ENCODE data around the gene TPCN2.

Gene TPCN2

DNA sequence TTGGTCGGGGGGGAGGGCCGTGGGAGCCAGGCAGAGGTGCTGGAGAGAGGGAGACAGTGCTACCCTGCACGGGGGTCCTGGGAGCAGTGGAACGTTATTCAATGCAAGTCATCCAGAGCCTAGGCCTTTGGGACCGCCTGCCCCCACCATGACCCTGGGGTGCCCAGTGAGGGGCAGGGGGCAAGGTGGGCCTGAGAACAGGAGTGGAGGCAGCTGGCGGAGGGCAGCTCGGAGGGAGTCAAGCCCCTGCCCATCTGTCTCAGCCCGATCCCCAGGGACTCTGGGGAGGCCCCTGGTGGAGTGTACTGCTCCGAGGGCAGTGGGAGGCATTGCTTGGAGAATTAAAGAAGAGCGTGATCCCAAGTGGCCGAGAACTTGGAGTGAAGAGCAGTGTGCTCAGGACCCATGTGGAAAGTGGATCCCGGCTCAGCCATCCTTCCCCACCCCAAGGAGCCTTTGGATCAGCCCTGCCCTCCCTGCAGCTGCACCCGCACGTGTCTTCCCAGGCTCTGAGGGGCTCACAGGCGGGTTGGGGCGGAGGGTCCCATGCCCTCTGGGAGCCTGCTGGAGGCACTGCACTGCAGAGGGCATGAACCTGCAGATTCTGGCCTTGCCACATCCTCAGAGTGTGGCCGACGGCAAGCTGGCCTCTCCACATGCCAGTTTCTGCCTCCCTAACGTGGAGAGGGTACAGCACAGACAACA, 73.0 kb downstream of the TPCN2 start:
- no peak overlapping the region for H3K9ac ChIP-seq (ENCODE audit: low read depth in 1 of 2, low read length in 2 of 2)
- no peaks in the 10 kb centered on the region for H3K9me3 ChIP-seq (ENCODE audit: control insufficient read depth in 1 of 2, low read length in 2 of 2)
- no peaks in the 10 kb centered on the region for H3K36me3 ChIP-seq (ENCODE audit: control insufficient read depth in 1 of 2, insufficient read depth in 2 of 2, low read length in 2 of 2)
- H3K27me3 ChIP-seq (ENCODE audit: control insufficient read depth in 1 of 2, insufficient read depth in 2 of 2, low read length in 2 of 2): no peaks in the 10 kb centered on the region
- H3K4me3 ChIP-seq (ENCODE audit: low read depth in 1 of 2, low read length in 2 of 2): no peak overlapping the region
- no peak overlapping the region for H3K27ac ChIP-seq (ENCODE audit: low read depth, low read length)
- peaks cover 16 to 19% of the 10 kb centered on the region in 2 donors for H3K4me1 ChIP-seq (ENCODE audit: control insufficient read depth in 1 of 2, insufficient read depth in 2 of 2, low read length in 2 of 2)

DNA sequence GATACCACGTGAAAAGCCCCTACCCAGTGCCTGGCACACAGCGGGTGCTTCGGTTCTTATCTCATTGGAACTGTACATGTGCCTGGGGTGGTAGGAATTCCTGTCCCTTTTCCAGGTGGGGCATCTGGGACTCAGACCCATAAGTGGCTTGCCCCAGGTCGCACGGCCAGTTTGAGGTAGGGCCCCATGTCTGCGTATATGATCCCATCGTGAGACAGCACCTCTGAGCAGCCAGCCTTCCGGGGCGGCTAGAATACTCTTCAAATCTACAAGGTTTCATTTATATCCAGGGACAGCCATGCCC, 73.5 kb downstream of the TPCN2 start:
- Histone ChIP-seq H3K9ac (ENCODE audit: low read depth in 1 of 2, low read length in 2 of 2) (no peak overlapping the region), H3K9me3 (ENCODE audit: control insufficient read depth in 1 of 2, low read length in 2 of 2) (no peaks in the 10 kb centered on the region), H3K4me1 (ENCODE audit: control insufficient read depth in 1 of 2, insufficient read depth in 2 of 2, low read length in 2 of 2) (peaks cover 16 to 19% of the 10 kb centered on the region in 2 donors), H3K36me3 (ENCODE audit: control insufficient read depth in 1 of 2, insufficient read depth in 2 of 2, low read length in 2 of 2) (no peaks in the 10 kb centered on the region), H3K27ac (ENCODE audit: low read depth, low read length) (peak overlapping the region; percentile 28), H3K4me3 (ENCODE audit: low read depth in 1 of 2, low read length in 2 of 2) (no peak overlapping the region), H3K27me3 (ENCODE audit: control insufficient read depth in 1 of 2, insufficient read depth in 2 of 2, low read length in 2 of 2) (no peaks in the 10 kb centered on the region)

DNA sequence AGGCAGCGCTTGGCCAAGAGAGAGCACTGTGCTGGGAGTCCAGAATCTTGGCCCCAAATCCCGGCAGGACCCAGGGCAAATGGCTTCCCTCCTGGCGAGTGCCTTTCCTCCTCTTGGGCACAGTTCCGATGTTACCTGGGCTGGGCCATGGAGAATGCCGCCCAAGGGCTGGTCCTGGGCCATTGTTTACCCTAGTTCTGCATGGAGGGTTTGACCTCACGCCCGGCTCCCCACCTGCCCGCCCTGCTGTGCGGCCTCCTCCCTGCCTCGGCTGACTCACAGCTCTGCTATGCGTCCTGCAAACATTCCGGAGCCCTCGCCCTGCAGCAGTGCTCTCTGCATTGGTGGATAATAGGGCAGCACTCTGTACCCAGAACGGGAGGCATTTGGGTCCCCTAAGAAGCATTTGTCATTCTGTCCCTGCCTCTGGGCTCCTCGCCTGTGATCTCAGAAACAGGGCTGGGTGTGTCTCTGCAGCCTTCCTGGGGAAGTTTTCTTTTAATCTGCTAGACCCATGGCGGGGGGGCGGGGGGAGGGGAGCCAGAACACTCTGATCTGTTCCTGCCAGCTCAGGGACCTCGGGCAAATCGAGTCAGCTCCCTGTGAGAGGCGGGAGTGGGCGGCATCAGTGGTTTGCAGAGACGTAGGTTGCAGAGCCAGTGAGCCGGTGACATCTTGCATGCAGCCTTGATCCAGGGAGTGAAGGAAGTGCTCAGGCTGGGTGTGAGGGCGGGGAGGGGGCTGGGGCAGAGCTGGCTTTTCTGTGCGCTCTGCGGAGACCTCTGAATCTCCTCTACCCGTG, 74.1 kb downstream of the TPCN2 start:
- Histone ChIP-seq H3K27ac (ENCODE audit: low read depth, low read length) (peak overlapping the region; percentile 28), H3K4me3 (ENCODE audit: low read depth in 1 of 2, low read length in 2 of 2) (peak overlapping the region; percentile 9 to 15), H3K36me3 (ENCODE audit: control insufficient read depth in 1 of 2, insufficient read depth in 2 of 2, low read length in 2 of 2) (no peaks in the 10 kb centered on the region), H3K27me3 (ENCODE audit: control insufficient read depth in 1 of 2, insufficient read depth in 2 of 2, low read length in 2 of 2) (no peaks in the 10 kb centered on the region), H3K9me3 (ENCODE audit: control insufficient read depth in 1 of 2, low read length in 2 of 2) (no peaks in the 10 kb centered on the region), H3K4me1 (ENCODE audit: control insufficient read depth in 1 of 2, insufficient read depth in 2 of 2, low read length in 2 of 2) (peaks cover 16 to 19% of the 10 kb centered on the region in 2 donors), H3K9ac (ENCODE audit: low read depth in 1 of 2, low read length in 2 of 2) (no peak overlapping the region)

DNA sequence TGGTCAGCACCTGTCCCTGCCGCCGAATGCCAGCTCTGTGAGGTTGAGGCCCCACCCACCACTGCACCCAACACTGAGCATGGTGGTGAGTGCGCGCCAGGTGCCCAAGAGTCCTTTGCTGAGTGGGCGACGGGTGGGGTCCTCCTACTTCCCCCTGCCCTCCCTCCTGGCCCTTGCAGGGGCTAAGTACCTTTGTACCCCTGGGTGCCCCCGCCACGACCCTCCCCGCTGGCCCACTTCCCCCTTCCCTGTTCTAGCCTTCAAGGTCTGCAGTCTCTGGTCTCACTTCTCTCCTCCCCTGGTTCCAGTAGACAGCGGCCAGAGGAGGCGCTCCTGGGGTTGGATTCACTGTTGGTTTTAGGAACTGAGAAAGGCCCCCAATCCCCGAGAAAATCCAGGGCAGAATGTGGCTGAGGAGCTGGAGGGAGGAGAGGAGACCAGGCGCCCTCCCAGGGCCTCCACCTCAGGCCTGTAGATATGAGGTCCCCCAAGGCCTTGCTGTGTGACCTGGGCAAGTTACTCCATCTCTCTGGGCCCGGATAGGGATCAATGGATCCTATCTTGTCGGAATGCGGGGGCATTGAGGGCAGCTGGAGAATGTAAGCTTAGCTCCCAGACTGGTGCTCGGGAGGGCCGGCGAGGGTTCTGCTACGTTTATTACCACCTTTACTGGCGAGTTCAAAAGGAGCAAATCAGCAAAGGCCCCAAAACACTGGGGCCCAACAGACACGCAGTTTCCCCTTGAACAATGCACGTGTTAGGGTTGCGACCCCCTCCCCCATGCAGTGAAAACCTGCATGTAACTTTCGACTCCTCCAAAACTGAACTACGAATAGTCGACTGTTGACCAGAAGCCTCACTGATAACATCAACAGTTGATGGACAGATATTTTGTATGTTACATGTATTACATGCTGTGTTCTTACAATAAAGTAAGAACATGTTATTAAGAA, 75.1 kb downstream of the TPCN2 start:
- H3K9me3 ChIP-seq (ENCODE audit: control insufficient read depth in 1 of 2, low read length in 2 of 2): peaks cover 2 to 4% of the 10 kb centered on the region in 2 donors
- no peaks in the 10 kb centered on the region for H3K36me3 ChIP-seq (ENCODE audit: control insufficient read depth in 1 of 2, insufficient read depth in 2 of 2, low read length in 2 of 2)
- H3K4me1 ChIP-seq (ENCODE audit: control insufficient read depth in 1 of 2, insufficient read depth in 2 of 2, low read length in 2 of 2): peaks cover 16 to 19% of the 10 kb centered on the region in 2 donors
- H3K9ac ChIP-seq (ENCODE audit: low read depth in 1 of 2, low read length in 2 of 2): no peak overlapping the region
- H3K27me3 ChIP-seq (ENCODE audit: control insufficient read depth in 1 of 2, insufficient read depth in 2 of 2, low read length in 2 of 2): no peaks in the 10 kb centered on the region
- no peak overlapping the region for H3K4me3 ChIP-seq (ENCODE audit: low read depth in 1 of 2, low read length in 2 of 2)
- H3K27ac ChIP-seq (ENCODE audit: low read depth, low read length): no peak overlapping the region

DNA sequence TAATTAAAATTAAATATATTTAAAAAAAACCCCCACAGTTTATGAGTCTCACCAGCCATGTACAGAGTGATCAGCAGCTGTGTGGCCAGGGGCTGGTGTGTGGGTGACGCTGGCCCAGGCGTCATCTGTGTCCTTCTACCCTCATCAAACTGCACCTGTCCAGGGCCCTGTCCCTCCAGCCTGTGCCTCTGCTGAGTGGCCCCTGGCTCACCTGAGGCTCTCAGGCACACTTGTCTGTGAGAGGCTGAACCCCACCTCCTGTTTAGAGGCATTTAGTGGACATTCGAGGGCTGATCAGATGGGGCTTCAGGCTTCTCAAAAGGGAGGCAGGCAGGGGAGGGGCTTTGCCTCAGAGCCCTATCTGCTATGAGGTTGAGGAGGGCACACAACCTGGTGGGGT, 77.1 kb downstream of the TPCN2 start:
- Histone ChIP-seq H3K9ac (ENCODE audit: low read depth in 1 of 2, low read length in 2 of 2) (no peak overlapping the region), H3K4me1 (ENCODE audit: control insufficient read depth in 1 of 2, insufficient read depth in 2 of 2, low read length in 2 of 2) (peaks cover 16 to 19% of the 10 kb centered on the region in 2 donors), H3K27ac (ENCODE audit: low read depth, low read length) (no peak overlapping the region), H3K4me3 (ENCODE audit: low read depth in 1 of 2, low read length in 2 of 2) (no peak overlapping the region), H3K27me3 (ENCODE audit: control insufficient read depth in 1 of 2, insufficient read depth in 2 of 2, low read length in 2 of 2) (no peaks in the 10 kb centered on the region), H3K36me3 (ENCODE audit: control insufficient read depth in 1 of 2, insufficient read depth in 2 of 2, low read length in 2 of 2) (no peaks in the 10 kb centered on the region), H3K9me3 (ENCODE audit: control insufficient read depth in 1 of 2, low read length in 2 of 2) (peaks cover 4 to 7% of the 10 kb centered on the region in 2 donors)

DNA sequence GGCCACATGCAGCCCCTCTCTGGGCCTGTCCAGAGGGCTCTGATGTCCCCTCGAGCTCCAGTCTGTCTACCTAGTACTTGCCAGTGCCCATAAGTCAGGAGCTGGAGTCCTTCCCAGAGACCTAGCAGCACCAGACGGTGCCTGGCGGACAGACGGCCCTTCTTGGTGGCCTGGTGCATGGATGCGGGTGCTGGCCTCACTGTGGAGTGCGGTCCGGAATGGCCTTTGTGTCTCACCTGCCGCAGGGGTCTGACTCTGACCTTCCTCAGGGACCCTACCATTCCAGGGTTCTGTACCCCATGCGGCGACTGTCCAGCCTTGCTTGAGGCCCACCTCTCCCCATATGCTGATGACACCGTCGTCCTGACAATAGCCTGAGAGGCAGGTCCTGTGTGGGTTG, 77.6 kb downstream of the TPCN2 start:
- Histone ChIP-seq H3K27me3 (ENCODE audit: control insufficient read depth in 1 of 2, insufficient read depth in 2 of 2, low read length in 2 of 2) (no peaks in the 10 kb centered on the region), H3K4me1 (ENCODE audit: control insufficient read depth in 1 of 2, insufficient read depth in 2 of 2, low read length in 2 of 2) (peaks cover 16 to 19% of the 10 kb centered on the region in 2 donors), H3K9me3 (ENCODE audit: control insufficient read depth in 1 of 2, low read length in 2 of 2) (peaks cover 4 to 7% of the 10 kb centered on the region in 2 donors), H3K36me3 (ENCODE audit: control insufficient read depth in 1 of 2, insufficient read depth in 2 of 2, low read length in 2 of 2) (no peaks in the 10 kb centered on the region), H3K27ac (ENCODE audit: low read depth, low read length) (no peak overlapping the region), H3K4me3 (ENCODE audit: low read depth in 1 of 2, low read length in 2 of 2) (no peak overlapping the region), H3K9ac (ENCODE audit: low read depth in 1 of 2, low read length in 2 of 2) (no peak overlapping the region)

DNA sequence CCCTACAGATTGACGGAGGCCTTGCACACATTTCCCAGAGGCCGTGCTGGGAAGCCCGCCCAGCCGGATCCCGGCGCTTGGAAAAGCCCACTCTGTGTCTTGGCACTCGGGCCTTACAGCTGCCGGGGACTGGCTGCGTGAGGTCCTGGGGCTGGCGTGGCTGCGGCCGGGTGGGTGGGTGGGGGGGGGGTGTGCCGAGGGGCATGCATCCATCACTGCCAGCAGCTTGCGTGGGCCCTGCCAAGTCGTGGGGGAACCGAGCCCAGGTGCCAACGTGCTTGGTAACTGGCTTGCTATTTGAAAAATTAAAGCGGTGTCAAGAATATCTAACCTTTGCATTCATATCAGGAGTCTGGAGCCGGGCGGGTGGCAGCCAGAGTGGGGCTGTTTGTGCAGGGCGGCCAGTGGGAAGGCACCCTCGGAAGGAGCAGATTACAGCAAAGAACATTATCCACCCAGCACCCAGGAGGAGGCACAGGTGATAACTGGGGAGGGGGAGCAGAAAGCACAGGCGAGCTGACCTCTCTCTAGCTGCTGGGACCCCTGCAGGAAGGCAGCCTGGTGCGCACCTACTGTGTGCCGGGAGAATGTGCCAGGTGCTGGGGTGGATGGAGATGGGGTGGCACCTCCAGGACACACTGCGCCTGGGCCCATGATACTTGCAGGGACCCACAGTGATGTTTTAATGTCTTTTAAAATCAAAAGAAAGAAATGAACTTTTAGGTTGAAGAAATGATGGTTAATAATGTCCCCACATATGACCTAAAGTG, 78.5 kb downstream of the TPCN2 start:
- Histone ChIP-seq H3K9me3 (ENCODE audit: control insufficient read depth in 1 of 2, low read length in 2 of 2) (peaks cover 4 to 7% of the 10 kb centered on the region in 2 donors), H3K27ac (ENCODE audit: low read depth, low read length) (no peak overlapping the region), H3K4me1 (ENCODE audit: control insufficient read depth in 1 of 2, insufficient read depth in 2 of 2, low read length in 2 of 2) (peaks cover 13 to 21% of the 10 kb centered on the region in 2 donors), H3K9ac (ENCODE audit: low read depth in 1 of 2, low read length in 2 of 2) (no peak overlapping the region), H3K27me3 (ENCODE audit: control insufficient read depth in 1 of 2, insufficient read depth in 2 of 2, low read length in 2 of 2) (peaks cover 0 to 2% of the 10 kb centered on the region in 2 donors), H3K36me3 (ENCODE audit: control insufficient read depth in 1 of 2, insufficient read depth in 2 of 2, low read length in 2 of 2) (no peaks in the 10 kb centered on the region), H3K4me3 (ENCODE audit: low read depth in 1 of 2, low read length in 2 of 2) (no peak overlapping the region)

DNA sequence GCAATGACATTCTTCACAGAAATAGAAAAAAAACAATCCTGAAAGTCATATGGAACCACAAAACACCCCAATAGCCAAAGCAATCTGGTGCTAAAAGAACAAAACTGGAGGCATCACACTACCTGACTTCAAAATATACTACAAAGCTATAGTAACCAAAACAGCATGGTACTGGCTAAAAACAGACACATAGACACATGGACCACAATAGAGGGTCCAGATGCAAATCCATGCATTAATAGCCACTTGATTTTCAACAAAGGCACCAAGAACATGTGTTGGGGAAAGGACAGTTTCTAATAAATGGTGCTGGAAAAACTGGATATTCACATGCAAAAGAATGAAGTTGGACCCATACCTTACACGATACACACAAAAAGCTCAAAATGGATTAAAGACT, 79.2 kb downstream of the TPCN2 start:
- Histone ChIP-seq H3K36me3 (ENCODE audit: control insufficient read depth in 1 of 2, insufficient read depth in 2 of 2, low read length in 2 of 2) (no peaks in the 10 kb centered on the region), H3K4me3 (ENCODE audit: low read depth in 1 of 2, low read length in 2 of 2) (no peak overlapping the region), H3K27ac (ENCODE audit: low read depth, low read length) (no peak overlapping the region), H3K9ac (ENCODE audit: low read depth in 1 of 2, low read length in 2 of 2) (no peak overlapping the region), H3K4me1 (ENCODE audit: control insufficient read depth in 1 of 2, insufficient read depth in 2 of 2, low read length in 2 of 2) (peaks cover 8 to 16% of the 10 kb centered on the region in 2 donors), H3K27me3 (ENCODE audit: control insufficient read depth in 1 of 2, insufficient read depth in 2 of 2, low read length in 2 of 2) (peaks cover 0 to 2% of the 10 kb centered on the region in 2 donors), H3K9me3 (ENCODE audit: control insufficient read depth in 1 of 2, low read length in 2 of 2) (peaks cover 4 to 7% of the 10 kb centered on the region in 2 donors)

DNA sequence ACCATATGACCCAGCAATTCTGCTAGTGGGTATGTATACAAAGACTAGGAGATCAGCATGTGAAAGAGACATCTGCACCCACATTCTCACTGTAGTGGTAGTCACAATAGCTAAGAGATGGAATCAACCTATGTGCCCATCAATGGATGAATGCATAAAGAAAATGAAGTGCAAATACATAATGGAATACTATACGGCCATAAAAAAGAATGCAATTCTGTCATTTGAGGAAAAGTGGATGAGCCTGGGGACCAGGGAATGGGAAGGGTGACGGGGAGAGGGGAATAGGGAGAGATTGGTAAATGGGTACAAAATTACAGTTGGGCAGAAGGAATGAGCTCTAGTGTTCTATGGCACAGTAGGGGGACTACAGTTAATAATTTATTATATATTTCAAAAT, 80.3 kb downstream of the TPCN2 start:
- H3K9me3 ChIP-seq (ENCODE audit: control insufficient read depth in 1 of 2, low read length in 2 of 2): peaks cover 10 to 13% of the 10 kb centered on the region in 2 donors
- peaks cover 0 to 2% of the 10 kb centered on the region in 2 donors for H3K27me3 ChIP-seq (ENCODE audit: control insufficient read depth in 1 of 2, insufficient read depth in 2 of 2, low read length in 2 of 2)
- H3K4me3 ChIP-seq (ENCODE audit: low read depth in 1 of 2, low read length in 2 of 2): no peak overlapping the region
- no peak overlapping the region for H3K9ac ChIP-seq (ENCODE audit: low read depth in 1 of 2, low read length in 2 of 2)
- H3K4me1 ChIP-seq (ENCODE audit: control insufficient read depth in 1 of 2, insufficient read depth in 2 of 2, low read length in 2 of 2): peaks cover 0 to 4% of the 10 kb centered on the region in 2 donors
- no peak overlapping the region for H3K27ac ChIP-seq (ENCODE audit: low read depth, low read length)
- H3K36me3 ChIP-seq (ENCODE audit: control insufficient read depth in 1 of 2, insufficient read depth in 2 of 2, low read length in 2 of 2): no peaks in the 10 kb centered on the region

All from duodenal mucosa (tissue), 2 donors.